Lower leg skin (tissue), 3 donors: ENCODE data around the gene ZCWPW1.

Source experiments
- POLR2A ChIP-seq, 2 donors: fragments of 450-650 bp; IDR thresholded peaks; one replicate each; pipeline ENCODE4 v1.6.1; 2016 to 2017; ENCODE audit warnings: antibody characterized with exemption in 2 of 2, mild to moderate bottlenecking in 1 of 2, moderate library complexity in 1 of 2
- TF ChIP-seq, protein P1 (sequence below), 3 donors: fragments of 450-650 bp; IDR thresholded peaks; one replicate each; pipeline ENCODE4 v1.5.1; 2016; ENCODE audit warnings: antibody characterized with exemption in 3 of 3, mild to moderate bottlenecking in 3 of 3, moderate library complexity in 2 of 3

DNA sequence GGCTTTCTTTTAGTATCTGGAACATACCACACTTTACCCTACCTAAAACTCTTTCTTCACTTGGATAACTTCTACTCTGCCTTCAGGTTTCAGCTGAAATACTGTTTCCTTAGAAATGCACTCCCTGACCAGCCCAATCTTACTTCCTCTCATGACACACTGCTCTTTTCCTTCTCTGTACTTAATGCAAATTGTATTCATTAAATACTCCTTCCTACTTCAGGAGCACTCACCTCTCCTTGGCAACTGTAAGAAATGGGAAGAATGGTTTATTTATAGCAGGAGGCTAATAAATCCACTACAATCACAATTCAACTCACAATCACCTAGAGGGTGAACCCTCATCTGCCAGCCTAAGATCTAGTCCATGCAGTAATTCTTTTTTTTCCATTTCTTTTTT is 15.2 kb downstream of the ZCWPW1 start:
- TF ChIP-seq POLR2A (IDR thresholded peaks at IDR 0.05) = no peak
- TF ChIP-seq, protein P1, sequence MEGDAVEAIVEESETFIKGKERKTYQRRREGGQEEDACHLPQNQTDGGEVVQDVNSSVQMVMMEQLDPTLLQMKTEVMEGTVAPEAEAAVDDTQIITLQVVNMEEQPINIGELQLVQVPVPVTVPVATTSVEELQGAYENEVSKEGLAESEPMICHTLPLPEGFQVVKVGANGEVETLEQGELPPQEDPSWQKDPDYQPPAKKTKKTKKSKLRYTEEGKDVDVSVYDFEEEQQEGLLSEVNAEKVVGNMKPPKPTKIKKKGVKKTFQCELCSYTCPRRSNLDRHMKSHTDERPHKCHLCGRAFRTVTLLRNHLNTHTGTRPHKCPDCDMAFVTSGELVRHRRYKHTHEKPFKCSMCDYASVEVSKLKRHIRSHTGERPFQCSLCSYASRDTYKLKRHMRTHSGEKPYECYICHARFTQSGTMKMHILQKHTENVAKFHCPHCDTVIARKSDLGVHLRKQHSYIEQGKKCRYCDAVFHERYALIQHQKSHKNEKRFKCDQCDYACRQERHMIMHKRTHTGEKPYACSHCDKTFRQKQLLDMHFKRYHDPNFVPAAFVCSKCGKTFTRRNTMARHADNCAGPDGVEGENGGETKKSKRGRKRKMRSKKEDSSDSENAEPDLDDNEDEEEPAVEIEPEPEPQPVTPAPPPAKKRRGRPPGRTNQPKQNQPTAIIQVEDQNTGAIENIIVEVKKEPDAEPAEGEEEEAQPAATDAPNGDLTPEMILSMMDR (IDR thresholded peaks at IDR 0.05) = no peak
